Activated CD8-positive, alpha-beta memory T cell treated with anti-CD3 and anti-CD28 coated beads for 36 hours (primary cell): ENCODE measurements around the gene FAHD2B. TPM values are rescaled to one million over a fixed set of nuclear protein-coding genes. Genes with fewer than 3 reads are reported as not detected.
"Not testable (repeated sequence)": the region's sequence is repeated elsewhere in the genome, so short reads cannot be mapped to it uniquely, and the experiment has no call there.

Experiments
- CTCF ChIA-PET: fragments of 350-600 bp; sonication (Branson Sonifier 250); formaldehyde crosslinking; loops from one replicate; lab custom pipeline; 2021; ENCODE audit warnings: antibody characterized with exemption; lab: Charles Lee
- POLR2A ChIA-PET: fragments of 350-600 bp; sonication (Branson Sonifier 250); formaldehyde crosslinking; loops from one replicate; lab custom pipeline; 2021; ENCODE audit warnings: antibody characterized with exemption; lab: Charles Lee
- total RNA-seq, 2 experiments: library from RNA; stranded (reverse); gene quantifications; one replicate each; pipeline ENCODE4 v1.2.3, GENCODE V29; 2021

FAHD2B gene, protein sequence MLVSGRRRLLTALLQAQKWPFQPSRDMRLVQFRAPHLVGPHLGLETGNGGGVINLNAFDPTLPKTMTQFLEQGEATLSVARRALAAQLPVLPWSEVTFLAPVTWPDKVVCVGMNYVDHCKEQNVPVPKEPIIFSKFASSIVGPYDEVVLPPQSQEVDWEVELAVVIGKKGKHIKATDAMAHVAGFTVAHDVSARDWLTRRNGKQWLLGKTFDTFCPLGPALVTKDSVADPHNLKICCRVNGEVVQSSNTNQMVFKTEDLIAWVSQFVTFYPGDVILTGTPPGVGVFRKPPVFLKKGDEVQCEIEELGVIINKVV
- total RNA-seq, result 10 to 100 TPM; 24.7 to 25.4 TPM

DNA sequence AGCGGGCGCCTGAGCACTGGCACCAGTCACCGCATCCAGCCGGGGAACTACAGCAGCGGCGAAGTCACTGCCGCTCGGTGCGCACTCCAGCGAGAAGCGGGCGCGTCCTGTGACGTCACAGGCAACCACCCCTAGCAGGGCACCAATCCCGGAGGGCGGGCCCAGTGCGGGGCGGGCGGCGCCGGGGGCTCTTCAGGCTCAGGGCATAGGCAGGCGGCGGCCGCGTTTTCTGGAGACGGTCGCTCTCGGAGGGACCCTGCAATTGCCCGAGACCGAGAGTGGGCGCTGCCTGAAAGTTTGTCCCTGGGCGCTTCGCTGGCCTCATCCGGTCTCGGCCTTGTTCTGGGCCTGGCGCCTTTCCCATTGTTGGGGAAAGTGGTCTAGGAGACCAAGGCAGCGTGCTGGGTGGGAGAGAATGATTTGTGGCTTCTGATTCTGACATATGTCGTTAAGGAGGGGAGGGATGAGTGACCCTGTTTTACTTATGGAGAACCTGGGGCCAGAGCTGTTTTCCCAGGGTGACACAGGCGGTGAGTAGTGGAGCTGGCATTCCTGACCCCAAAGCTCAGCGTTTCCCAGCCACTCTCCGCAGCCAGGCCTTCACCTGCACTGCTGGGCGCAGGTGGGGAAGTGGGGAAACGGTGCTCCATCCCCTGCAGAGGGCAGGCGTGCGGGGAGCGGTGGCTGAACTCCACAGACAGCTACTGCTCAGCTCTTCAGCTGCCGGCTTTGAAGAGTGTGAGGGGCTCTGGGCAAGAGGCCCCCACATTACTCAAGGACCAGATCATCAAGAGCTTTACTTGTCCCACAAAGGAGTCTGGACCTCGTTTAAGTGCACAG lies at the start of gene FAHD2B:
Gene FAHD2B, minus strand, starts transcription at position 111 of the 840 bp plus-strand sequence. CDS start 3,176 bp downstream, outside the sequence.
- POLR2A ChIA-PET, result not testable (repeated sequence)
- CTCF ChIA-PET, result interaction anchor here (0.6 kb wide), 1 partner anchor 478 kb away, joined by 3 read pairs; no protein-coding TSS in a partner anchor

- POLR2A ChIA-PET, CTCF ChIA-PET: not testable (repeated sequence)
These were observed 49.3 kb upstream of the FAHD2B start for GRCh38 chr2:97144016-97144415.

- POLR2A ChIA-PET, CTCF ChIA-PET: not testable (repeated sequence)
These were observed 34.4 kb upstream of the FAHD2B start for GRCh38 chr2:97129090-97129489.

DNA sequence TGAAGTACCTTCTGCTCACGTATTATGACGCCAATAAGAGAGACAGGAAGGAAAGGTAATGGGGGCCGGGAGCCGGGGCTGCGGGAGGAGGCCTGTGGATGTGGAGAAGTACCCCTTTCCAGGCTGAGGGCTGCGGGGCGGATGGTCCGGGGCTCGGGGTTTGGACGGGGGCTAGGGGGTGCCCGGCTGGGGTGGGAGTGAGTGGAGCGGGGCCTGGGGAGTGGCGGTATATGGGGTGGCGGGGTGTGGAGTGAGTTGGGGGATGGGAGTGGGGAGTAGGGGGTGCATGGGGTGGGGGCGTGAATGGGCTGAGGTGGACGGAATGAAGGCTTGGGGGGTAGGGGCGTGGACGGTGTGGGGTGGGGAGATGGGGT lies 19.2 kb upstream of the FAHD2B start:
- POLR2A ChIA-PET, result interaction anchor here (0.7 kb wide), 1 partner anchor 591 kb away, joined by 3 read pairs; no protein-coding TSS in a partner anchor

GRCh38 chr2:97113050-97113881 lies 18.6 kb upstream of the FAHD2B start, which contains the start of gene ANKRD36:
TSS of gene ANKRD36 (plus strand) at chr2:97113153. CDS start at chr2:97113740, 587 bp downstream.
- ChIA-PET POLR2A (interaction anchor here (0.7 kb wide), 1 partner anchor 590 kb away, joined by 3 read pairs; no protein-coding TSS in a partner anchor), CTCF (interaction anchor here (0.8 to 2.1 kb wide), 3 partner anchors 101 to 256 kb away, joined by 3 to 6 read pairs (median 5); partner anchors contain the start of gene ANKRD39)

More for the DNA sequence above, 19.2 kb upstream of the FAHD2B start:
- CTCF ChIA-PET, result interaction anchor here (0.8 to 2.1 kb wide), 3 partner anchors 101 to 256 kb away, joined by 3 to 6 read pairs (median 5); partner anchors contain the start of gene ANKRD39

GRCh38 chr2:97112320-97113049 lies 17.8 kb upstream of the FAHD2B start:
- CTCF ChIA-PET, result interaction anchor here (0.6 to 2.1 kb wide), 8 partner anchors 100 to 255 kb away, joined by 3 to 7 read pairs (median 4); partner anchors contain the start of gene ANKRD39

GRCh38 chr2:97111246-97111645 lies 16.6 kb upstream of the FAHD2B start:
- POLR2A ChIA-PET, CTCF ChIA-PET: not testable (repeated sequence)

More at GRCh38 chr2:97112320-97113049, 17.8 kb upstream of the FAHD2B start:
- POLR2A ChIA-PET, result interaction anchor here (0.6 kb wide), 1 partner anchor 339 kb away, joined by 4 read pairs; no protein-coding TSS in a partner anchor

GRCh38 chr2:97106878-97107277 lies 12.2 kb upstream of the FAHD2B start:
- CTCF ChIA-PET, POLR2A ChIA-PET: not testable (repeated sequence)

DNA sequence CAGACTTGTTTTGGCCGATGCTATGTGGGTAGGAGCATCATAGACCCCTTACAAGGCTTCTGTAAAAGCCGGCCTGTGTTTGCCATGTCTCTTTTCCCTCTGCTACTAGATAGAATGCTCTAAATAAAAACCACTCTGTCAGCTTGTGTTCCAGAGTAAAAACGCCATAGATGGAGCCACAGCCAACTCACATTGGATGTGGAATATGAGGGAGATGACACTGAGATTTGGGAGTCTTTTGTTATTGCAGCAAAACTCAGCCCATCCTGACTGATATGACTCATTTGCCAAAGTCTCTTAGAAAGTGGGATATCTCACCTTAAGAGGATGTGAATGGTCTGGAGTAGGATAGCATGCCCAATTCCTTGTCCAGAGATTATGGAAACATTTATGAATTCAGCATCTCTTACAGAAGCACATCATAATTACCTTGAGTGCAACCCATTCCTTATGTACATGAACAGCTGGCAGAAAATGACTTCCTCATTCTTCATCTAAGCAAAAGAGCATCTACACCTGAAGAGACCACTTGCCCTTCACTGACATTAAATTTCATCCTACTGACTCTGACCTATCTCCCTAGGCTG lies 4.2 kb upstream of the FAHD2B start:
- POLR2A ChIA-PET, CTCF ChIA-PET: not testable (repeated sequence)

- CTCF ChIA-PET, result interaction anchor here (0.6 kb wide), 1 partner anchor 479 kb away, joined by 3 read pairs; no protein-coding TSS in a partner anchor
These were observed 979 bp upstream of the FAHD2B start for GRCh38 chr2:97095661-97096060.

GRCh38 chr2:97093983-97094771 lies 505 bp downstream of the FAHD2B start:
- POLR2A ChIA-PET, CTCF ChIA-PET: not testable (repeated sequence)

More at GRCh38 chr2:97095661-97096060, 979 bp upstream of the FAHD2B start:
- POLR2A ChIA-PET, result no interaction called here

DNA sequence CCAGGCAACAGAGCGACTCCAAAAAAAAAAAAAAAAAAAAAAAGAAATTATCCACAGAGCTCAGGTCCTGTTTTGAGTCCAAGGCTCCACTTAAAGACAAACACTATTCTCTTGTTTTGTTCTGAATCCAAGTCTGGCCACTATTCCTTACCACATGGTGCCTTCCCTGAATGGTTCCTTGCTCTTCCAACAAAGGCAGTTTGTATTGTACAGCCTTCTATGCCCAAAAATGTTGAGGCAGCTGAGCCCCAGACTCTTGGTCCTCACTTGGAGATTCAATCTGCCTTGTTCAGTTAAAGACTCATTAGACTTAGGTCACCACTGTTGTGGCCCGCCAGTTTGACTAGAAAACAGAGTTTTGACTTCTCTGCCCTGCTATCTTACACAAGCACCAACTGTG lies 1.7 kb downstream of the FAHD2B start:
- CTCF ChIA-PET, POLR2A ChIA-PET: not testable (repeated sequence)

- POLR2A ChIA-PET, CTCF ChIA-PET: not testable (repeated sequence)
These were observed 6.0 kb downstream of the FAHD2B start for GRCh38 chr2:97088706-97089105.

GRCh38 chr2:97085093-97085492 lies 9.6 kb downstream of the FAHD2B start:
- CTCF ChIA-PET, result interaction anchor here (0.7 kb wide), 1 partner anchor 39 kb away, joined by 3 read pairs; no protein-coding TSS in a partner anchor
- POLR2A ChIA-PET, result not testable (repeated sequence)

- POLR2A ChIA-PET, CTCF ChIA-PET: not testable (repeated sequence)
These were observed 11.2 kb downstream of the FAHD2B start for GRCh38 chr2:97083516-97083915.

- POLR2A ChIA-PET, result not testable (repeated sequence)
These were observed 12.5 kb downstream of the FAHD2B start for GRCh38 chr2:97082206-97082605.

GRCh38 chr2:97080855-97081254 lies 13.8 kb downstream of the FAHD2B start:
- POLR2A ChIA-PET, result not testable (repeated sequence)

More at GRCh38 chr2:97082206-97082605, 12.5 kb downstream of the FAHD2B start:
- CTCF ChIA-PET, result not testable (repeated sequence)

More at GRCh38 chr2:97080855-97081254, 13.8 kb downstream of the FAHD2B start:
- CTCF ChIA-PET, result not testable (repeated sequence)
